Thyroid gland (tissue), 4 donors: Measurements from ENCODE around the gene BCL6.

Experiments
- CTCF ChIP-seq, 6 experiments: fragments of 200-600 bp in 3 of 6; fragments of 450-650 bp in 3 of 6; sonication (generic) in 3 of 6; IDR thresholded peaks; one replicate each; pipeline ENCODE4 v1.5.1; 2016 to 2019; ENCODE audit warnings: antibody characterized with exemption in 6 of 6, mild to moderate bottlenecking in 2 of 6, inconsistent platforms in 1 of 6, moderate library complexity in 1 of 6
- POLR2A ChIP-seq, 2 donors: fragments of 450-650 bp; IDR thresholded peaks; one replicate each; pipeline ENCODE4 v1.6.1; 2017; ENCODE audit warnings: antibody characterized with exemption in 2 of 2, mild to moderate bottlenecking in 2 of 2, moderate library complexity in 1 of 2

DNA sequence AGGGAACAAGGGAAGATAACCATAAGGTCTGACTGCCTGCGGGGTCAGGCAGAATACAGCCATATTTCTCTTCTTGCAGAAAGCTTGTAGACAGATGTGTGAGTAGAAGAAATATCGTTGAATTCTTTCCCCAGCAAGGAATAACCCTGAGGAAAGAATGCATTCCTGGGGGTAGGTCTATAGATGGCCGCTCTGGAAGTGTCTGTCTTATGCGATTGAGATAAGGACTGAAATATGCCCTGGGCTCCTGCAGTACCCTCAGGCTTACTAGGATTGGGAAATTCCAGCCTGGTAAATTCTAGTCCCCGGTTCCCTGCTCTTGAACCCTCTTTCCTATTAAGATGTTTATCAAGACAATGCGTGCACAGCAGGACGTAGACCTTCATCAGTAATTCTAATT lies 59.3 kb downstream of the BCL6 start:
- TF ChIP-seq POLR2A (IDR thresholded peaks at IDR 0.05) (no peak), CTCF (IDR thresholded peaks at IDR 0.05) (no peak)
